Measurements from ENCODE around the gene SERPINE2.
A peak's percentile ranks its signal among the peaks of the same experiment; 100 is the strongest.

SERPINE2 gene

GRCh38 chr2:223973606-223974005, 65.5 kb downstream of the SERPINE2 start:
- no peak for DNase-seq (ENCODE audit: low read depth)

GRCh38 chr2:223972656-223973102, 66.4 kb downstream of the SERPINE2 start:
- no peak for DNase-seq (ENCODE audit: low read depth)

- DNase-seq (ENCODE audit: low read depth): no peak
These were observed 67.4 kb downstream of the SERPINE2 start for GRCh38 chr2:223971731-223972130.

- peak; percentile 45 for DNase-seq (ENCODE audit: low read depth)
These were observed 68.5 kb downstream of the SERPINE2 start for GRCh38 chr2:223970343-223971128.

GRCh38 chr2:223969856-223970255, 69.2 kb downstream of the SERPINE2 start:
- no peak for DNase-seq (ENCODE audit: low read depth)

- no peak for DNase-seq (ENCODE audit: low read depth)
These were observed 69.8 kb downstream of the SERPINE2 start for GRCh38 chr2:223969315-223969714.

GRCh38 chr2:223967981-223968380, 71.1 kb downstream of the SERPINE2 start:
- DNase-seq (ENCODE audit: low read depth): peak; percentile 12

GRCh38 chr2:223959688-223960087, 79.4 kb downstream of the SERPINE2 start:
- DNase-seq (ENCODE audit: low read depth): peak; percentile 31

- DNase-seq (ENCODE audit: low read depth): peak; percentile 97
These were observed 81.8 kb downstream of the SERPINE2 start, which contains the start of gene MRPL44 for GRCh38 chr2:223957092-223957851. MRPL44 (plus strand) TSS chr2:223957463; CDS start chr2:223957473, 10 bp downstream.

- no peak for DNase-seq (ENCODE audit: low read depth)
These were observed 82.8 kb downstream of the SERPINE2 start for GRCh38 chr2:223956300-223956699.

GRCh38 chr2:223954401-223954800, 84.7 kb downstream of the SERPINE2 start:
- DNase-seq (ENCODE audit: low read depth): peak; percentile 80

GRCh38 chr2:223952280-223952968, 86.7 kb downstream of the SERPINE2 start:
- DNase-seq (ENCODE audit: low read depth): no peak

- DNase-seq (ENCODE audit: low read depth): no peak
These were observed 88.4 kb downstream of the SERPINE2 start for GRCh38 chr2:223950448-223951347.

GRCh38 chr2:223949241-223949840, 89.7 kb downstream of the SERPINE2 start:
- no peak for DNase-seq (ENCODE audit: low read depth)

GRCh38 chr2:223947711-223948205, 91.3 kb downstream of the SERPINE2 start:
- no peak for DNase-seq (ENCODE audit: low read depth)

- no peak for DNase-seq (ENCODE audit: low read depth)
These were observed 93.3 kb downstream of the SERPINE2 start for GRCh38 chr2:223945755-223946154.

- DNase-seq (ENCODE audit: low read depth): peak; percentile 90
These were observed 94.2 kb downstream of the SERPINE2 start, which contains the start of gene WDFY1 for GRCh38 chr2:223944703-223945531. WDFY1 (minus strand) TSS chr2:223945335; CDS start chr2:223945284, 51 bp downstream.

- no peak for DNase-seq (ENCODE audit: low read depth)
These were observed 94.9 kb downstream of the SERPINE2 start for GRCh38 chr2:223944166-223944702.

GRCh38 chr2:223943561-223944008, 95.5 kb downstream of the SERPINE2 start:
- peak; percentile 36 for DNase-seq (ENCODE audit: low read depth)

All from fibroblast of gingiva (primary cell).